Stomach (tissue), 4 donors: ENCODE results near the gene ACTN1.

Experiments
- CTCF ChIP-seq, 7 experiments: fragments of 450-650 bp in 4 of 7; fragments of 200-600 bp in 3 of 7; sonication (generic) in 3 of 7; IDR thresholded peaks; one replicate each; pipeline ENCODE4 v1.5.1; 2016 to 2019; ENCODE audit warnings: antibody characterized with exemption in 7 of 7, control low read depth in 2 of 7, mild to moderate bottlenecking in 1 of 7
- EP300 ChIP-seq: sonication (generic); formaldehyde crosslinking; IDR thresholded peaks from one replicate; pipeline ENCODE4 v1.6.1; 2017; ENCODE audit warnings: antibody characterized with exemption
- POLR2A ChIP-seq, 4 donors: fragments of 450-650 bp; IDR thresholded peaks; one replicate each; pipeline ENCODE4 v1.6.1; 2016; ENCODE audit warnings: antibody characterized with exemption in 4 of 4, control low read depth in 2 of 4, mild to moderate bottlenecking in 1 of 4, moderate library complexity in 1 of 4

DNA sequence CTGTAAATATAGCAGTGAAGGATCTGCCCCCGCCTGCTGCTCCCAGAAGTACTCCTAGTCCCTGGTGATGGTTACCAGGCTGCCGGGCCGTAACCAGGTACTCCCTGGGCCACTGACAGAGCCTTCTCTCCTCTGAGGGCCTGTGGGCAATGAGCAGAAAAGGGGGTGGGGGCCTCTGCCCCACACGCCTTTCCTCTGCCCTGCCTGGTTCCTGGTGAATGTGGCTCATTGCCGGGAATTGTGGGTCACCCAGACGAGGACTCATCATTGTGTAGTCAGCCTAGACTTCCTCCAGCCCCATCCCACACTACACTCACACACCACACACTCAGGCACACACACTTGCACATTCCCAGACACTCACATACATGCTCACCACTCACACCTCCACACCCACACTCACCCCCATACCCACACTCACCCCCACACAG lies 35.7 kb upstream of the ACTN1 start:
- no peak for TF ChIP-seq EP300
- TF ChIP-seq POLR2A (IDR thresholded peaks at IDR 0.05) = no peak
- no peak for TF ChIP-seq CTCF (IDR thresholded peaks at IDR 0.05)
